C4-2B (cell line): ENCODE measurements around the gene EXPH5.

Experiments used
- CTCF ChIP-seq: fragments of 450-650 bp; conservative IDR thresholded peaks from 2 replicates; pipeline ENCODE4 v1.5.1; 2017; ENCODE audit warnings: mild to moderate bottlenecking
- ZFX ChIP-seq: fragments of 450-650 bp; IDR thresholded peaks from 2 replicates; pipeline ENCODE4 v1.6.1; 2017

GRCh38 chr11:108565653-108566052 is 27.9 kb downstream of the EXPH5 start:
- TF ChIP-seq CTCF (no peak), ZFX (no peak)
